NCI-H345 treated with DMSO at 0.1 percent for 48 hours (cell line): ENCODE measurements around the gene ACKR3.

Experiments
- DNase-seq: peaks from one replicate; lab custom pipeline; 2025; ENCODE audit not compliant: unreplicated experiment; lab: John Stamatoyannopoulos, UW

ACKR3 gene

GRCh38 chr2:236583621-236584203, 14.1 kb downstream of the ACKR3 start:
- no peak for DNase-seq

- DNase-seq: no peak
Measured at GRCh38 chr2:236584521-236585384, 15.1 kb downstream of the ACKR3 start.

- DNase-seq: no peak
Measured at GRCh38 chr2:236585966-236586365, 16.3 kb downstream of the ACKR3 start.

- DNase-seq: no peak
Measured at GRCh38 chr2:236587861-236588815, 18.5 kb downstream of the ACKR3 start.

GRCh38 chr2:236588932-236589592, 19.4 kb downstream of the ACKR3 start:
- DNase-seq: no peak

- DNase-seq: no peak
Measured at GRCh38 chr2:236590846-236591245, 21.2 kb downstream of the ACKR3 start.

GRCh38 chr2:236592821-236593220, 23.2 kb downstream of the ACKR3 start:
- DNase-seq: no peak

GRCh38 chr2:236593531-236593930, 23.9 kb downstream of the ACKR3 start:
- no peak for DNase-seq

GRCh38 chr2:236593956-236594355, 24.3 kb downstream of the ACKR3 start:
- no peak for DNase-seq

- DNase-seq: no peak
Measured at GRCh38 chr2:236597629-236598028, 28.0 kb downstream of the ACKR3 start.

- DNase-seq: no peak
Measured at GRCh38 chr2:236599059-236599458, 29.4 kb downstream of the ACKR3 start.

GRCh38 chr2:236600158-236600557, 30.5 kb downstream of the ACKR3 start:
- no peak for DNase-seq

- DNase-seq: peak; percentile 87
Measured at GRCh38 chr2:236600892-236601291, 31.3 kb downstream of the ACKR3 start.

- DNase-seq: no peak
Measured at GRCh38 chr2:236601316-236602202, 31.9 kb downstream of the ACKR3 start.

GRCh38 chr2:236602678-236603077, 33.1 kb downstream of the ACKR3 start:
- no peak for DNase-seq

GRCh38 chr2:236603361-236604015, 33.9 kb downstream of the ACKR3 start:
- DNase-seq: no peak

- DNase-seq: no peak
Measured at GRCh38 chr2:236604575-236605344, 35.1 kb downstream of the ACKR3 start.

GRCh38 chr2:236605345-236605734, 35.7 kb downstream of the ACKR3 start:
- DNase-seq: no peak

- DNase-seq: no peak
Measured at GRCh38 chr2:236606023-236606422, 36.4 kb downstream of the ACKR3 start.
